MM.1S (cell line): Measurements from ENCODE around the gene IL15.

Experiments used
- CTCF ChIP-seq: fragments of 300-600 bp; sonication (generic); IDR thresholded peaks from 2 replicates; pipeline ENCODE4 v1.5.1; 2016; ENCODE audit warnings: antibody characterized with exemption, low read length, mixed read lengths
- EZH2 ChIP-seq: fragments of 300-600 bp; sonication (generic); optimal IDR thresholded peaks from 2 replicates; pipeline ENCODE3; 2017; ENCODE audit warnings: low read depth, mild to moderate bottlenecking, antibody characterized with exemption, low read length, mixed read lengths
- EZH2phosphoT487 ChIP-seq: fragments of 300-600 bp; sonication (generic); IDR thresholded peaks from 2 replicates; pipeline ENCODE4 v1.6.1; 2018; ENCODE audit warnings: antibody characterized with exemption, low read length

GRCh38 chr4:141702472-141703182 is 66.2 kb downstream of the IL15 start:
- no peak for TF ChIP-seq EZH2
- TF ChIP-seq CTCF = no peak
- TF ChIP-seq EZH2phosphoT487 = no peak
